ENCODE data around the gene SLC39A9. TPM values are rescaled to one million over a fixed set of nuclear protein-coding genes. Genes with fewer than 3 reads are reported as not detected.

Gene SLC39A9
- total and polyA plus RNA-seq, 2 experiments from 2014 or later = 17.7 to 48.1 TPM

DNA sequence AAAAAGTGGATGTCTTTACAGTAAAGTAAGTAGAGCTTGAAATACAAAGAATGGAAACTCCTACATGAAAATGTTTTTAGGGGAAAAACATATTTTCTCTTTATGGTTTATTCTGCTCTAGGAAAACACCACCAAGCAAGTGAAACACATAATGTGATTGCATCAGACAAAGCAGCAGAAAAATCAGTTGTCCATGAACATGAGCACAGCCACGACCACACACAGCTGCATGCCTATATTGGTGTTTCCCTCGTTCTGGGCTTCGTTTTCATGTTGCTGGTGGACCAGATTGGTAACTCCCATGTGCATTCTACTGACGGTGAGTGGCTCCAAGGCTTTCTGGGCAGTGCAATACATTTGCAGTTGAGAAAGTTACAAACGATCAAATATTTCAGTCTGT is 43.5 kb downstream of the SLC39A9 start (continued):
- TF ChIP-seq, protein P1, sequence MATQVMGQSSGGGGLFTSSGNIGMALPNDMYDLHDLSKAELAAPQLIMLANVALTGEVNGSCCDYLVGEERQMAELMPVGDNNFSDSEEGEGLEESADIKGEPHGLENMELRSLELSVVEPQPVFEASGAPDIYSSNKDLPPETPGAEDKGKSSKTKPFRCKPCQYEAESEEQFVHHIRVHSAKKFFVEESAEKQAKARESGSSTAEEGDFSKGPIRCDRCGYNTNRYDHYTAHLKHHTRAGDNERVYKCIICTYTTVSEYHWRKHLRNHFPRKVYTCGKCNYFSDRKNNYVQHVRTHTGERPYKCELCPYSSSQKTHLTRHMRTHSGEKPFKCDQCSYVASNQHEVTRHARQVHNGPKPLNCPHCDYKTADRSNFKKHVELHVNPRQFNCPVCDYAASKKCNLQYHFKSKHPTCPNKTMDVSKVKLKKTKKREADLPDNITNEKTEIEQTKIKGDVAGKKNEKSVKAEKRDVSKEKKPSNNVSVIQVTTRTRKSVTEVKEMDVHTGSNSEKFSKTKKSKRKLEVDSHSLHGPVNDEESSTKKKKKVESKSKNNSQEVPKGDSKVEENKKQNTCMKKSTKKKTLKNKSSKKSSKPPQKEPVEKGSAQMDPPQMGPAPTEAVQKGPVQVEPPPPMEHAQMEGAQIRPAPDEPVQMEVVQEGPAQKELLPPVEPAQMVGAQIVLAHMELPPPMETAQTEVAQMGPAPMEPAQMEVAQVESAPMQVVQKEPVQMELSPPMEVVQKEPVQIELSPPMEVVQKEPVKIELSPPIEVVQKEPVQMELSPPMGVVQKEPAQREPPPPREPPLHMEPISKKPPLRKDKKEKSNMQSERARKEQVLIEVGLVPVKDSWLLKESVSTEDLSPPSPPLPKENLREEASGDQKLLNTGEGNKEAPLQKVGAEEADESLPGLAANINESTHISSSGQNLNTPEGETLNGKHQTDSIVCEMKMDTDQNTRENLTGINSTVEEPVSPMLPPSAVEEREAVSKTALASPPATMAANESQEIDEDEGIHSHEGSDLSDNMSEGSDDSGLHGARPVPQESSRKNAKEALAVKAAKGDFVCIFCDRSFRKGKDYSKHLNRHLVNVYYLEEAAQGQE (IDR thresholded peaks at IDR 0.05; ENCODE audit: unreplicated experiment) = no peak
- TF ChIP-seq ZNF114 (CRISPR knock-in tag; IDR thresholded peaks at IDR 0.05) (no peak), EZH2phosphoT487 (IDR thresholded peaks at IDR 0.05; ENCODE audit: unreplicated experiment) (no peak), ZNF331 (CRISPR knock-in tag; IDR thresholded peaks at IDR 0.05; ENCODE audit: low read depth) (no peak), POLR2AphosphoS5 (IDR thresholded peaks at IDR 0.05; ENCODE audit: low read depth) (no peak), CREB1 (CRISPR knock-in tag; IDR thresholded peaks at IDR 0.05; ENCODE audit: low read depth) (no peak), STAT1 (IDR thresholded peaks at IDR 0.05; ENCODE audit: unreplicated experiment) (no peak), NANOG (IDR thresholded peaks at IDR 0.05; ENCODE audit: borderline replicate concordance) (no peak), EZH2 (IDR thresholded peaks at IDR 0.05; ENCODE audit: low read depth, unreplicated experiment) (no peak)
- TF ChIP-seq, protein P2, sequence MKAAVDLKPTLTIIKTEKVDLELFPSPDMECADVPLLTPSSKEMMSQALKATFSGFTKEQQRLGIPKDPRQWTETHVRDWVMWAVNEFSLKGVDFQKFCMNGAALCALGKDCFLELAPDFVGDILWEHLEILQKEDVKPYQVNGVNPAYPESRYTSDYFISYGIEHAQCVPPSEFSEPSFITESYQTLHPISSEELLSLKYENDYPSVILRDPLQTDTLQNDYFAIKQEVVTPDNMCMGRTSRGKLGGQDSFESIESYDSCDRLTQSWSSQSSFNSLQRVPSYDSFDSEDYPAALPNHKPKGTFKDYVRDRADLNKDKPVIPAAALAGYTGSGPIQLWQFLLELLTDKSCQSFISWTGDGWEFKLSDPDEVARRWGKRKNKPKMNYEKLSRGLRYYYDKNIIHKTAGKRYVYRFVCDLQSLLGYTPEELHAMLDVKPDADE (IDR thresholded peaks at IDR 0.05) = no peak

DNA sequence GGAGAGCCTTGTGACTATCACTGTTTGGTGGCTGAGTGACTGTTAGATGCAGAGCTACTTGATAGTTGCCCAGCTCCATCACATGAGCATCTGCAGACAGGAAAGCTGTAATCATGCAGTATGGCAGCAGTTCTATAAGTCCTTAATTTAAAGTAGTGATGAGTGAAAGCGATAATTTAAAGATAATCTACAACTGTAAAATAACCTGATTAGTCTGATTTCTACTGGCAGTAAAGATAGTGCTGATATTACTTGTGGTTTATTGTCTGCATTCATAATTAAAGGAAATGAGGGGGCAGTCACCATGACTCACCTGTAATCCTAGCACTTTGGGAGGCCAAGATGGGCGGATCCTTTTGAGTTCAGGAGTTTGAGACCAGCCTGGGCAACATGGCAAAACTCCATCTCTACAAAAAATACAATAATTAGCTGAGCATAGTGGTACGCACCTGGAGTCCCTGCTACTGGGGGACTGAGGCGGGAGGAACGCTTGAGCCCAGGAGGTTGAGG is 44.9 kb downstream of the SLC39A9 start:
- Histone ChIP-seq H3K27me3 (ENCODE audit: insufficient read depth) (no peaks in the 10 kb centered on the region), H3F3A (replicated peaks; ENCODE audit: low read depth) (no peaks in the 10 kb centered on the region), H2AFZ (no peak overlapping the region), H3K9me2 (ENCODE audit: insufficient read depth) (no peaks in the 10 kb centered on the region), H3K27ac (ENCODE audit: low read depth) (no peak overlapping the region), H3K4me3 (no peak overlapping the region), H4K20me1 (replicated peaks; ENCODE audit: insufficient read depth) (no peaks in the 10 kb centered on the region; the same call in 1 of the 2 replicates), H3K79me2 (replicated peaks; ENCODE audit: insufficient read depth) (peaks cover 4% of the 10 kb centered on the region; the same call in 1 of the 2 replicates), H3K36me3 (ENCODE audit: insufficient read depth) (no peaks in the 10 kb centered on the region), H3K4me2 (no peak overlapping the region), H3K4me1 (ENCODE audit: insufficient read depth) (peaks cover 13% of the 10 kb centered on the region; the same call in 1 of the 2 replicates)
- peaks cover 6% of the 10 kb centered on the region; the same call in 2 of the 3 replicates for H3K36me3 Mint-ChIP-seq (ENCODE audit: low read depth)
- H3K27me3 Mint-ChIP-seq (ENCODE audit: insufficient read depth, low read depth, poor library complexity) = peaks cover 3% of the 10 kb centered on the region
- no peaks in the 10 kb centered on the region for H3K9me3 Mint-ChIP-seq
- no peak overlapping the region for H3K27ac Mint-ChIP-seq
- ATAC-seq (no peak), DNase-seq (ENCODE audit: low spot score) (no peak)
- H3K4me3 Mint-ChIP-seq = no peak overlapping the region
- H3K4me1 Mint-ChIP-seq = peaks cover 21% of the 10 kb centered on the region
- TF ChIP-seq ZNF114 (CRISPR knock-in tag; IDR thresholded peaks at IDR 0.05) (no peak), EZH2phosphoT487 (IDR thresholded peaks at IDR 0.05; ENCODE audit: unreplicated experiment) (no peak), ZNF331 (CRISPR knock-in tag; IDR thresholded peaks at IDR 0.05; ENCODE audit: low read depth) (no peak), JUNB (IDR thresholded peaks at IDR 0.05; ENCODE audit: unreplicated experiment) (no peak), NANOG (IDR thresholded peaks at IDR 0.05; ENCODE audit: borderline replicate concordance) (no peak)
- TF ChIP-seq, protein P3, sequence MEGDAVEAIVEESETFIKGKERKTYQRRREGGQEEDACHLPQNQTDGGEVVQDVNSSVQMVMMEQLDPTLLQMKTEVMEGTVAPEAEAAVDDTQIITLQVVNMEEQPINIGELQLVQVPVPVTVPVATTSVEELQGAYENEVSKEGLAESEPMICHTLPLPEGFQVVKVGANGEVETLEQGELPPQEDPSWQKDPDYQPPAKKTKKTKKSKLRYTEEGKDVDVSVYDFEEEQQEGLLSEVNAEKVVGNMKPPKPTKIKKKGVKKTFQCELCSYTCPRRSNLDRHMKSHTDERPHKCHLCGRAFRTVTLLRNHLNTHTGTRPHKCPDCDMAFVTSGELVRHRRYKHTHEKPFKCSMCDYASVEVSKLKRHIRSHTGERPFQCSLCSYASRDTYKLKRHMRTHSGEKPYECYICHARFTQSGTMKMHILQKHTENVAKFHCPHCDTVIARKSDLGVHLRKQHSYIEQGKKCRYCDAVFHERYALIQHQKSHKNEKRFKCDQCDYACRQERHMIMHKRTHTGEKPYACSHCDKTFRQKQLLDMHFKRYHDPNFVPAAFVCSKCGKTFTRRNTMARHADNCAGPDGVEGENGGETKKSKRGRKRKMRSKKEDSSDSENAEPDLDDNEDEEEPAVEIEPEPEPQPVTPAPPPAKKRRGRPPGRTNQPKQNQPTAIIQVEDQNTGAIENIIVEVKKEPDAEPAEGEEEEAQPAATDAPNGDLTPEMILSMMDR (conservative IDR thresholded peaks at IDR 0.05; ENCODE audit: low read depth in 2 of 2) = no peak
- TF ChIP-seq, protein P4, sequence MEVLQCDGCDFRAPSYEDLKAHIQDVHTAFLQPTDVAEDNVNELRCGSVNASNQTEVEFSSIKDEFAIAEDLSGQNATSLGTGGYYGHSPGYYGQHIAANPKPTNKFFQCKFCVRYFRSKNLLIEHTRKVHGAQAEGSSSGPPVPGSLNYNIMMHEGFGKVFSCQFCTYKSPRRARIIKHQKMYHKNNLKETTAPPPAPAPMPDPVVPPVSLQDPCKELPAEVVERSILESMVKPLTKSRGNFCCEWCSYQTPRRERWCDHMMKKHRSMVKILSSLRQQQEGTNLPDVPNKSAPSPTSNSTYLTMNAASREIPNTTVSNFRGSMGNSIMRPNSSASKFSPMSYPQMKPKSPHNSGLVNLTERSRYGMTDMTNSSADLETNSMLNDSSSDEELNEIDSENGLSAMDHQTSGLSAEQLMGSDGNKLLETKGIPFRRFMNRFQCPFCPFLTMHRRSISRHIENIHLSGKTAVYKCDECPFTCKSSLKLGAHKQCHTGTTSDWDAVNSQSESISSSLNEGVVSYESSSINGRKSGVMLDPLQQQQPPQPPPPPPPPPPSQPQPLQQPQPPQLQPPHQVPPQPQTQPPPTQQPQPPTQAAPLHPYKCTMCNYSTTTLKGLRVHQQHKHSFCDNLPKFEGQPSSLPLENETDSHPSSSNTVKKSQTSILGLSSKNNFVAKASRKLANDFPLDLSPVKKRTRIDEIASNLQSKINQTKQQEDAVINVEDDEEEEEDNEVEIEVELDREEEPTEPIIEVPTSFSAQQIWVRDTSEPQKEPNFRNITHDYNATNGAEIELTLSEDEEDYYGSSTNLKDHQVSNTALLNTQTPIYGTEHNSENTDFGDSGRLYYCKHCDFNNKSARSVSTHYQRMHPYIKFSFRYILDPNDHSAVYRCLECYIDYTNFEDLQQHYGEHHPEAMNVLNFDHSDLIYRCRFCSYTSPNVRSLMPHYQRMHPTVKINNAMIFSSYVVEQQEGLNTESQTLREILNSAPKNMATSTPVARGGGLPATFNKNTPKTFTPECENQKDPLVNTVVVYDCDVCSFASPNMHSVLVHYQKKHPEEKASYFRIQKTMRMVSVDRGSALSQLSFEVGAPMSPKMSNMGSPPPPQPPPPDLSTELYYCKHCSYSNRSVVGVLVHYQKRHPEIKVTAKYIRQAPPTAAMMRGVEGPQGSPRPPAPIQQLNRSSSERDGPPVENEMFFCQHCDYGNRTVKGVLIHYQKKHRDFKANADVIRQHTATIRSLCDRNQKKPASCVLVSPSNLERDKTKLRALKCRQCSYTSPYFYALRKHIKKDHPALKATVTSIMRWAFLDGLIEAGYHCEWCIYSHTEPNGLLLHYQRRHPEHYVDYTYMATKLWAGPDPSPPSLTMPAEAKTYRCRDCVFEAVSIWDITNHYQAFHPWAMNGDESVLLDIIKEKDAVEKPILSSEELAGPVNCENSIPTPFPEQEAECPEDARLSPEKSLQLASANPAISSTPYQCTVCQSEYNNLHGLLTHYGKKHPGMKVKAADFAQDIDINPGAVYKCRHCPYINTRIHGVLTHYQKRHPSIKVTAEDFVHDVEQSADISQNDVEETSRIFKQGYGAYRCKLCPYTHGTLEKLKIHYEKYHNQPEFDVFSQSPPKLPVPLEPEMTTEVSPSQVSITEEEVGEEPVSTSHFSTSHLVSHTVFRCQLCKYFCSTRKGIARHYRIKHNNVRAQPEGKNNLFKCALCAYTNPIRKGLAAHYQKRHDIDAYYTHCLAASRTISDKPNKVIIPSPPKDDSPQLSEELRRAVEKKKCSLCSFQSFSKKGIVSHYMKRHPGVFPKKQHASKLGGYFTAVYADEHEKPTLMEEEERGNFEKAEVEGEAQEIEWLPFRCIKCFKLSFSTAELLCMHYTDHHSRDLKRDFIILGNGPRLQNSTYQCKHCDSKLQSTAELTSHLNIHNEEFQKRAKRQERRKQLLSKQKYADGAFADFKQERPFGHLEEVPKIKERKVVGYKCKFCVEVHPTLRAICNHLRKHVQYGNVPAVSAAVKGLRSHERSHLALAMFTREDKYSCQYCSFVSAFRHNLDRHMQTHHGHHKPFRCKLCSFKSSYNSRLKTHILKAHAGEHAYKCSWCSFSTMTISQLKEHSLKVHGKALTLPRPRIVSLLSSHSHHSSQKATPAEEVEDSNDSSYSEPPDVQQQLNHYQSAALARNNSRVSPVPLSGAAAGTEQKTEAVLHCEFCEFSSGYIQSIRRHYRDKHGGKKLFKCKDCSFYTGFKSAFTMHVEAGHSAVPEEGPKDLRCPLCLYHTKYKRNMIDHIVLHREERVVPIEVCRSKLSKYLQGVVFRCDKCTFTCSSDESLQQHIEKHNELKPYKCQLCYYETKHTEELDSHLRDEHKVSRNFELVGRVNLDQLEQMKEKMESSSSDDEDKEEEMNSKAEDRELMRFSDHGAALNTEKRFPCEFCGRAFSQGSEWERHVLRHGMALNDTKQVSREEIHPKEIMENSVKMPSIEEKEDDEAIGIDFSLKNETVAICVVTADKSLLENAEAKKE (CRISPR knock-in tag; IDR thresholded peaks at IDR 0.05) = no peak

Data from GM23338 (cell line).